ENCODE measurements around the gene FOXJ3.

FOXJ3 gene

GRCh38 chr1:42137766-42138165, 197.3 kb downstream of the FOXJ3 start:
- TF ChIP-seq TSHZ1 (tag by site-specific recombination; IDR thresholded peaks at IDR 0.05; ENCODE audit: borderline replicate concordance): no peak
- TF ChIP-seq ZNF350 (tag by site-specific recombination; IDR thresholded peaks at IDR 0.05): no peak
- TF ChIP-seq ZNF18 (tag by site-specific recombination; IDR thresholded peaks at IDR 0.05): no peak
- no peak for TF ChIP-seq ZNF560 (tag by site-specific recombination; IDR thresholded peaks at IDR 0.05; ENCODE audit: borderline replicate concordance)
- no peak for TF ChIP-seq ZSCAN30 (tag by site-specific recombination; IDR thresholded peaks at IDR 0.05)
- no peak for TF ChIP-seq ZNF529 (tag by site-specific recombination; IDR thresholded peaks at IDR 0.05; ENCODE audit: insufficient replicate concordance)
- no peak for TF ChIP-seq ZNF19 (tag by site-specific recombination; IDR thresholded peaks at IDR 0.05; ENCODE audit: low read depth)
- TF ChIP-seq ZBTB44 (tag by site-specific recombination; IDR thresholded peaks at IDR 0.05): no peak
- TF ChIP-seq ZEB2 (tag by site-specific recombination; IDR thresholded peaks at IDR 0.05): no peak
- TF ChIP-seq ZNF148 (tag by site-specific recombination; IDR thresholded peaks at IDR 0.05; ENCODE audit: borderline replicate concordance): no peak
- TF ChIP-seq SP2 (tag by site-specific recombination; IDR thresholded peaks at IDR 0.05): no peak
- no peak for TF ChIP-seq ZNF561 (tag by site-specific recombination; IDR thresholded peaks at IDR 0.05; ENCODE audit: borderline replicate concordance)
- H3K4me3 ChIP-seq (ENCODE audit: low read depth, low read length): no peak overlapping the region
- CTCF ChIA-PET: interaction anchor here (0.7 to 0.9 kb wide), 3 partner anchors 9 to 36 kb away, joined by 3 read pairs; no protein-coding TSS in a partner anchor
- POLR2A ChIA-PET: no interaction called here
- no peak overlapping the region for H3K27ac ChIP-seq (ENCODE audit: extremely low read depth, low read depth, low read length)
- no peaks in the 10 kb centered on the region for H3K36me3 ChIP-seq (ENCODE audit: control insufficient read depth in 2 of 2, insufficient read depth in 1 of 2, low read length in 2 of 2)
- no peaks in the 10 kb centered on the region for H3K9me3 ChIP-seq (ENCODE audit: control insufficient read depth, insufficient read depth, low read depth, low read length)
- no peaks in the 10 kb centered on the region for H3K4me1 ChIP-seq (ENCODE audit: control insufficient read depth, insufficient read depth, low read length)

GRCh38 chr1:42136466-42136865, 198.6 kb downstream of the FOXJ3 start:
- ChIA-PET CTCF (no interaction called here), POLR2A (no interaction called here)
- no peak overlapping the region for H3K4me3 ChIP-seq (ENCODE audit: low read depth, low read length)
- no peaks in the 10 kb centered on the region for H3K9me3 ChIP-seq (ENCODE audit: control insufficient read depth, insufficient read depth, low read depth, low read length)
- H3K4me1 ChIP-seq (ENCODE audit: control insufficient read depth, insufficient read depth, low read length): no peaks in the 10 kb centered on the region
- H3K27ac ChIP-seq (ENCODE audit: extremely low read depth, low read depth, low read length): no peak overlapping the region
- no peaks in the 10 kb centered on the region for H3K36me3 ChIP-seq (ENCODE audit: control insufficient read depth in 2 of 2, insufficient read depth in 1 of 2, low read length in 2 of 2)
- TF ChIP-seq TCF7L2 (IDR thresholded peaks at IDR 0.05; ENCODE audit: borderline replicate concordance, low read depth, low read length) (no peak), ZNF140 (tag by site-specific recombination; IDR thresholded peaks at IDR 0.05) (no peak), ZNF791 (tag by site-specific recombination; IDR thresholded peaks at IDR 0.05) (no peak), ZBTB8A (tag by site-specific recombination; IDR thresholded peaks at IDR 0.05) (no peak), ZNF146 (tag by site-specific recombination; IDR thresholded peaks at IDR 0.05) (no peak), ZNF837 (tag by site-specific recombination; IDR thresholded peaks at IDR 0.05) (no peak), ZNF175 (tag by site-specific recombination; IDR thresholded peaks at IDR 0.05) (no peak), ZSCAN16 (tag by site-specific recombination; IDR thresholded peaks at IDR 0.05) (no peak), ZNF350 (tag by site-specific recombination; IDR thresholded peaks at IDR 0.05) (no peak), ZNF629 (tag by site-specific recombination; IDR thresholded peaks at IDR 0.05) (no peak)
- TF ChIP-seq, protein P1, sequence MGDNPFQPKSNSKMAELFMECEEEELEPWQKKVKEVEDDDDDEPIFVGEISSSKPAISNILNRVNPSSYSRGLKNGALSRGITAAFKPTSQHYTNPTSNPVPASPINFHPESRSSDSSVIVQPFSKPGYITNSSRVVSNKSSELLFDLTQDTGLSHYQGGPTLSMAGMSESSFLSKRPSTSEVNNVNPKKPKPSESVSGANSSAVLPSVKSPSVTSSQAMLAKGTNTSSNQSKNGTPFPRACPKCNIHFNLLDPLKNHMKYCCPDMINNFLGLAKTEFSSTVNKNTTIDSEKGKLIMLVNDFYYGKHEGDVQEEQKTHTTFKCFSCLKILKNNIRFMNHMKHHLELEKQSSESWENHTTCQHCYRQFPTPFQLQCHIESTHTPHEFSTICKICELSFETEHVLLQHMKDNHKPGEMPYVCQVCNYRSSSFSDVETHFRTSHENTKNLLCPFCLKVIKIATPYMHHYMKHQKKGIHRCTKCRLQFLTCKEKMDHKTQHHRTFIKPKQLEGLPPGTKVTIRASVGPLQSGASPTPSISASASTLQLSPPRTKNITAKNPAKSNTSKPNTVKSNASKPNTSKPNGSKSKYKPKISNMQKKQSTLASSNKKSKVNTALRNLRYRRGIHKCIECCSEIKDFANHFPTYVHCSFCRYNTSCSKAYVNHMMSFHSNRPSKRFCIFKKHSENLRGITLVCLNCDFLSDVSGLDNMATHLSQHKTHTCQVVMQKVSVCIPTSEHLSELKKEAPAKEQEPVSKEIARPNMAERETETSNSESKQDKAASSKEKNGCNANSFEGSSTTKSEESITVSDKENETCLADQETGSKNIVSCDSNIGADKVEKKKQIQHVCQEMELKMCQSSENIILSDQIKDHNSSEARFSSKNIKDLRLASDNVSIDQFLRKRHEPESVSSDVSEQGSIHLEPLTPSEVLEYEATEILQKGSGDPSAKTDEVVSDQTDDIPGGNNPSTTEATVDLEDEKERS (tag by site-specific recombination; IDR thresholded peaks at IDR 0.05): no peak
- TF ChIP-seq, protein P2, sequence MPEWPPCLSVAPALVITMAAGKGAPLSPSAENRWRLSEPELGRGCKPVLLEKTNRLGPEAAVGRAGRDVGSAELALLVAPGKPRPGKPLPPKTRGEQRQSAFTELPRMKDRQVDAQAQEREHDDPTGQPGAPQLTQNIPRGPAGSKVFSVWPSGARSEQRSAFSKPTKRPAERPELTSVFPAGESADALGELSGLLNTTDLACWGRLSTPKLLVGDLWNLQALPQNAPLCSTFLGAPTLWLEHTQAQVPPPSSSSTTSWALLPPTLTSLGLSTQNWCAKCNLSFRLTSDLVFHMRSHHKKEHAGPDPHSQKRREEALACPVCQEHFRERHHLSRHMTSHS (tag by site-specific recombination; IDR thresholded peaks at IDR 0.05): no peak

Data from HEK293 (cell line).